ENCODE measurements around the gene ANKRD11. TPM values are rescaled to one million over a fixed set of nuclear protein-coding genes. Genes with fewer than 3 reads are reported as not detected.

Gene ANKRD11
- polyA plus RNA-seq, 4 donors: 82.9 to 111 (median 91.2) TPM

GRCh38 chr16:89320782-89321501, 169.4 kb downstream of the ANKRD11 start:
- no peak for DNase-seq (ENCODE audit: low read depth in 4 of 4, low spot score in 3 of 4)

DNA sequence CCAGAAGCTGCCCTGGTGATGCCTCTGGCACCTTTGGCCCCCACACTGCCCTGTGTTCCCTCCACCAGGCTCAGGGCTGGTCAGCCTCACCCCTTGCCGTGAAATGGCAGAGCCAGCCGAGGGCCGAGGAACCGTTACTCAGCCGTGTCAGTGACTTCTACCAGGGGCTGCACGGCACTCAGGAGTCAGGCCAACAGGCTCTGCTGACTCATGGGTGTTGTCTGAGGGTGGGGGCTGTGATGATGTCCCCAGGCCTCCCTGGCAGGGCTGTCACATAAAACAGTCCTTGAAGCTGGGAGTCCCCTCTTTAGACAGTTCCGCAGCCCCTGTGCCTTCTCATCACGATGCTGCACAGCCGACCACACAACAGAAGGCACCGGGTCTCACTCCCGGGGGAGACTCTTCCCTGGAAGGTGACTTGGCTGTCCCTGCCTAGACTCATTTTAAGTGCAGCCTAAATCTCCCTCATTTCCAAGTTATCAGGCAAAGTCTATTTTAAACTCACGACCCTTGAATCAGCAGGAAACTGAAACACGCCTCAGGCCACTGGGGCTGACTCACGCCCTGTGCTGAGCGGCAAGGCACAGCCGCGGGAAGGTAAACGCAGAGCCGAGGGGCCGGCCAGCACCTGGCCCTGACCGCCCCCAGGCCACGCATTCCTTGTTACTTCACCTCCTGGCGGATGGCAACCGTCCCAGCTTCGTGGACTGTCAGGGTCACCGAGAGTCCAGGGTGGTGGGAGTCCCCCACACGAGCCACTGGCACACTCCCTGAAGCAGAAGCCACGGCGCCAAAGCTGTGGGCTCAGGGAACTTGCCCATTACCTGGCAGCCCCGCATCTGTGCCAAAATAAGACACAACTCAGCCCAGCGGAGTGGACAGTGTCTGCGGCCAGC, 170.2 kb downstream of the ANKRD11 start:
- no peak for DNase-seq (ENCODE audit: low read depth in 4 of 4, low spot score in 3 of 4)

- no peak for DNase-seq (ENCODE audit: low read depth in 4 of 4, low spot score in 3 of 4)
Observed at GRCh38 chr16:89319631-89319885, 170.8 kb downstream of the ANKRD11 start.

GRCh38 chr16:89318871-89319630, 171.3 kb downstream of the ANKRD11 start:
- DNase-seq (ENCODE audit: low read depth in 4 of 4, low spot score in 3 of 4): no peak

GRCh38 chr16:89318430-89318758, 172.0 kb downstream of the ANKRD11 start:
- DNase-seq (ENCODE audit: low read depth in 4 of 4, low spot score in 3 of 4): no peak

- DNase-seq (ENCODE audit: low read depth in 4 of 4, low spot score in 3 of 4): no peak
Observed at GRCh38 chr16:89317729-89318429, 172.5 kb downstream of the ANKRD11 start.

GRCh38 chr16:89317101-89317671, 173.2 kb downstream of the ANKRD11 start:
- no peak for DNase-seq (ENCODE audit: low read depth in 4 of 4, low spot score in 3 of 4)

- DNase-seq (ENCODE audit: low read depth in 4 of 4, low spot score in 3 of 4): no peak
Observed at GRCh38 chr16:89316701-89317100, 173.7 kb downstream of the ANKRD11 start.

- DNase-seq (ENCODE audit: low read depth in 4 of 4, low spot score in 3 of 4): no peak
Observed at GRCh38 chr16:89315791-89316581, 174.4 kb downstream of the ANKRD11 start.

GRCh38 chr16:89315271-89315670, 175.1 kb downstream of the ANKRD11 start:
- no peak for DNase-seq (ENCODE audit: low read depth in 4 of 4, low spot score in 3 of 4)

- no peak for DNase-seq (ENCODE audit: low read depth in 4 of 4, low spot score in 3 of 4)
Observed at GRCh38 chr16:89314854-89315253, 175.5 kb downstream of the ANKRD11 start.

DNA sequence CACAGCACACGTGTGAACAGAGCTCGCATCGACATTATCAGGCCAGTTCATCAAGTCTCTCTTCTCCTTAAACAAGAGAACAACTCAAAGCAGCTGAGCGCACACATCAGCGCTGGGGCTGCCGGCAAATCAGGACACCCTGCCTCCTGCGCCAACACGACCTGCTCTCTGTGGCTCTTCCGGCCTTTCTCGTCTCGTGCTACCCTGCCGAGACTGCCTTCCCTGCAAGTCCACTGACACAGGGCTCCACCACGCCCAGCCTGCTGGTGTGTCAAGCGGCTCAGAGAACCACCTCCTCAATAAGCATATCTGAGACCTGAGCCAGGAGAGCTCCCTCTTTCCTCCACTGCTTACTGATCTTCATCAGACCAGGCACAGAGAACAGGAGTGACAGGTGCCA, 176.0 kb downstream of the ANKRD11 start:
- no peak for DNase-seq (ENCODE audit: low read depth in 4 of 4, low spot score in 3 of 4)

GRCh38 chr16:89313583-89313982, 176.8 kb downstream of the ANKRD11 start:
- no peak for DNase-seq (ENCODE audit: low read depth in 4 of 4, low spot score in 3 of 4)

DNA sequence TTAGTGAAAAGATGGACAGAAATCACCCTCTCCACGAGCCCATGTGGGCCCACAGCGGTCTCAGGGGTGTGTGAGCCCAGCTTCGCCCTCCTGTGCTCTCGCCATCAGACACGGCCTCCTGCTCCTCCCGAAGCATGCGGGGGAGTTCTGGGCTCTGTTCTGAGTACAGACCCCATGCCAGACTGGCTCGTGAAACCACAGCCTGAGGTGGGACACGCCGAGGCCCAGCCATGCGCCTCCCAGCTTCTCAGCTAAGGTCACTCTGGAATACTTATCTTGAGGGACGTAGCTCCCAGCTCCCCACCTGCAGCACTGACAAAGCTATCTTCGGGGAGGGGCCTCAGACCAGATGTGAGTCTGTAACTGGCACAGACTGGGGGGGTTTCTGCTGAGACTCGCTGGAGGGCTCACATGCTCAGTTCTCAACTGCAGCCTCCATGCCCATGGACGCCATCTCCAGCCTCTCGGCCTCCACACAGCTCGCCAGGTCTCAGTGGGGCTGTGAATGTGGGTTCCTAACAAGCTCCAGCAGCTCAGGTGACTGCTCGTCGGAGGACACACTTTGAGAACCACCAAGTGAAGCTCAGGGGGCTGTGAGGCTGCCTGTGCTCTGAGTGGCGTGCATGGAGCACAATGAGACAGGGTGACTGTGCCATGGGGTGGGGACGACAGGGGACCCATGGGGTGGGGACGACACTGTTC, 177.6 kb downstream of the ANKRD11 start:
- no peak for DNase-seq (ENCODE audit: low read depth in 4 of 4, low spot score in 3 of 4)

DNA sequence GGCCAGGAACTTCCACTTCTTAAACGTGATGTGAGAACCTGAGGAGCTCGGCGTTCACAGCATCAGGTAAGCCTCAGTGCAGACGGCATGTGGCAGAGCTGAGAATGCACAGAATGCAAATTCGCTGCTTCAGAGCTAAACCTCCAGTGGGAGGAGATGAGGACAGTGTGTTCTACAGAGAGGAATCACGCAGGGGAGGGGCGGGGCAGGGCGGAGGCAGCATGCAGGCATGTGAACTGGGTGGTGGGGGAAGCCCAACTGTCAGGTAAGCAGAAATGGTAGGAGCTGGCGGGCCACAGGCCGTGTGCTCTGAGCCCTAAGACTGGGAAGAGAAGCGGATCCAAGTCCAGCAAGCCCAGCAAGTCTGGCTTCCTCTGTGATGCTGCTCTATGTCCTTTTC, 178.2 kb downstream of the ANKRD11 start:
- DNase-seq (ENCODE audit: low read depth in 4 of 4, low spot score in 3 of 4): no peak

DNA sequence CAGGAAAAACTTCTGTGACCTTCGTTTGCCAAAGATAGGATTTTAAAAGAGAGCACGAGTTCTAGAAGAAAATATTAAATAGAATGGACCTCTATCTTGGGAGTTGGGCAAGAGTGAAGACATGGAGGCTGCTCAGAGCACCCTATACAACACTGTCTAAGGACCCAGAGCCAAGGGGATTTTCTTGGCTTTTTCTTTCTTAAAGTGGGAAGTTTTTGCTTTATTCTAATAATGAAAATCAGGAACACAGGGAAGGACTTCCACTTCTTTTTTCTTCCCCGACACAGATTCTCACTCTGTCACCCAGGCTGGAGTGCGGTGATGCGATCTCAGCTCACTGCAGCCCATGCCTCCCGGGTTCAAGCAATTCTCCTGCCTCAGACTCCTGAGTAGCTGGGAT, 178.7 kb downstream of the ANKRD11 start:
- DNase-seq (ENCODE audit: low read depth in 4 of 4, low spot score in 3 of 4): no peak

GRCh38 chr16:89309438-89310122, 180.8 kb downstream of the ANKRD11 start:
- DNase-seq (ENCODE audit: low read depth in 4 of 4, low spot score in 3 of 4): no peak

Data from left renal pelvis (tissue), 4 donors.